Mononuclear cell (primary cell): ENCODE results near the gene OPTN. TPM values are rescaled to one million over a fixed set of nuclear protein-coding genes. Genes with fewer than 3 reads are reported as not detected.
"Not testable (repeated sequence)": the region's sequence is repeated elsewhere in the genome, so short reads cannot be mapped to it uniquely, and the experiment has no call there.

Experiments used
- H3K27me3 ChIP-seq: 2 replicates; pipeline ENCODE4 v1.6.0; 2011; ENCODE audit warnings: low read length, control low read depth; ENCODE audit not compliant: insufficient read depth
- H3K4me1 ChIP-seq: 2 replicates; pipeline ENCODE4 v1.5.1; 2011; ENCODE audit warnings: mild to moderate bottlenecking, low read length, control low read depth; ENCODE audit not compliant: insufficient read depth
- H3K4me3 ChIP-seq: 2 replicates; pipeline ENCODE4 v1.5.1; 2011; ENCODE audit warnings: mild to moderate bottlenecking, low read length, moderate library complexity
- H3K9me3 ChIP-seq: 2 replicates; pipeline ENCODE4 v1.5.1; 2011; ENCODE audit warnings: low read depth, mild to moderate bottlenecking, control low read depth, low read length
- total RNA-seq: library from RNA; depleted of rRNA; stranded (reverse); fragments of >200 nt; gene quantifications from one replicate; pipeline ENCODE4 v1.2.3, GENCODE V29; 2012

OPTN gene
- 36.8 TPM for total RNA-seq

DNA sequence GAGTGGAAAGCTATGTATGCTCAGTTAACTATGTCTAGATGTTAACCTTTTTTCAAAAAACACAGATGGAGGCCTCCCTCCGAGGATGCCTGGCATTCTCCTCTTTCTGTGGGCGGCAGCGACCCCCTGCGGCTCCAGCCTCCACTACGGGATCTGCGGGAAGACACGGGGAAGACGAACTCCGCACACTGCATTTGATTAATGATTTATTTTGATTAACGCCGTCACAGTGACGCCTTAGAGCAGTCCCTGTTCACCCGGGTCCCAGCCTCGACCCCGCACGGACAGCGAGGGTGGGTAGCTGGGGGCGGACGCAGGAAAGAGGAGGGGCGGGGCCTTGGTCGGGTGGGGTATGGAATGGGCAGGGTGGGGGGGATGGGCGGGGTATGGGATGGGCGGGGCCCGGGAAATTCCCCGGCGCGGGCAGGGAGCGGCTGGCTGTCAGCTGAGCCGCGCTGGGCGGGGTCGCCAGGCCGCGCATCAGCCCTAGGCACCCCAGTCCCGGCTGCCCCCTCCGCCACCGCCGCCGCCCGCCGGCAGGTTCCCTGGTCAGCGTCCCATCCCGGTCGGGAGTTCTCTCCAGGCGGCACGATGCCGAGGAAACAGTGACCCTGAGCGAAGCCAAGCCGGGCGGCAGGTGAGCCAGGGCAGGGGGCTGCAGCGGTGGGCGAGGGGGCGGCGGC is at the start of gene OPTN:
TSS of gene OPTN (plus strand) at position 498 of the 683 bp plus-strand sequence. CDS start 8,960 bp downstream, outside the sequence.
- H3K9me3 ChIP-seq: no peaks in the 10 kb centered on the region
- no peaks in the 10 kb centered on the region for H3K27me3 ChIP-seq
- peaks cover 16% of the 10 kb centered on the region for H3K4me1 ChIP-seq
- H3K4me3 ChIP-seq: peak within 1 kb of the TSS; percentile 53

DNA sequence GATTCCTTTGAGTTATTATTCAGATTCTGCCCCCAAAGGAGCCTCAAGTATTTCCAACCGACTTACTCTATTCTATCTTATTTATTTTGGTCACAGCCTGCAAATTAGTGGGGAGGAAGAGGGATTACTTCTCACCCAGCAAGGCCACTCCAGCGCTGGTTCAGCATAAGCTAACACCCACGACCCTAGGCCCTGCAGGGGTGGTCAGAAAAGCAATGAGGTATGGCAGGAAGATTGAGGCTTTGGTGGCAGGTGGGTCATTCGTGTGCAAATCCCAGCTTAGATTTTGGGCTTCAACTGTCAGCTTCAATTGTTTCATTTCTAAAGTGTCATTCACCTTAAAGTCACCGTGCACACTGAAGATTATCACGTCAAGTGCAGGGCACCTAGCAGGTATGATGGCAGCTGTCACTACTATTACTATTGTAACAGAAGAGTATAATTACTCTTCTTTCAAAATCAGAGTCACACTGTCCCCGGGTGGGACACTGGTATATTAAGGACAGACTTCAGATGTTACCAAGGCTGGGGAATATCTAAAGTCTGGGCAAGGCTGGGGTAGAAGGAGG is 48.8 kb upstream of the OPTN start:
- Histone ChIP-seq H3K4me1 (no peaks in the 10 kb centered on the region), H3K9me3 (no peaks in the 10 kb centered on the region), H3K4me3 (no peak overlapping the region), H3K27me3 (no peaks in the 10 kb centered on the region)

DNA sequence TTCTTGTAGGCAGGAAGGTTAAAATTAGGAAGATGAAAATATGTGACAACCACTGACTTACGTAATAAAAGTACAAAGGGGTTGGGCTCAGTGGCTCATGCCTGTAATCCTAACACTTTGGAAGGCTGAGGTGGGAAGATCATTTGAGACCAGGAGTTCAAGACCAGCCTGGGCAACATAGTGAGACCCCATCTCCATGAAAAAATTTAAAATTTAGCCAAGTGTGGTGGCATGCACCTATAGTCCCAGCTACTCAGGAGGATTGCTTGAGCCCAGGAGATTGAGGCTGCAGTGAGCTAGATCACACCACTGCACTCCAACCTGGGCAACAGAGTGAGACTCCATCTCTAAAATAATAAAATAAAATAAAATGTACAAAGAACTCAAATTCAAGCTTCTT is 46.8 kb upstream of the OPTN start:
- not testable (repeated sequence) for H3K9me3 ChIP-seq, H3K4me1 ChIP-seq, H3K27me3 ChIP-seq, H3K4me3 ChIP-seq

DNA sequence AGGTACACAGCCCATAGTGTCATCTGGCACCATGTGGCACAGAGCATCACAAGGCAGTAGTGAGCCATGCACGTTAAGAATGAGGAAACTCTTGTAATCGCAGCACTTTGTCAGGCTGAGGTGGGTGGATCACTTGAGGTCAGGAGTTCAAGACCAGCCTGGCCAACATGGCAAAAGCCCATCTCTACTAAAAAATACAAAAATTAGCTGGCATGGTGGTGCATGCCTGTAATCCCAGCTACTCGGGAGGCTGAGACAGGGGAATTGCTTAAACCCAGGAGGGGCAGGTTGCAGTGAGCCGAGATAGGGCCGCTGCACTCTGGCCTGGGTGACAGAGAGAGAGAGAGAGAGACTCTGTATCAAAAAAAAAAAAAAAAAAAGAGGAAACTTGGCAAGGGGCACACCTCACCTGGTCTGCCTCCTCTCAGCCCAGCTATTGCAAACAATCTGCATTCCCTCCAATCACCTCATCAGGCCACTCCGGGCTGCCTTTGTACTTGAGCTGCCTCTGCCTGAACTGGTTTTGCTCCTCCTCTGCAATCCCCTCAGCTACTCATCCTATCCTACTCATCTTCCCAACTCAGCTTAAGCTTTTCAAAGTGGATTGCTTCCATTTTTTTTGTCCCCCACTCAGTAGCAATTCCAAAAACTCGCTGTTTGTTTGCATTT is 46.0 kb upstream of the OPTN start:
- Histone ChIP-seq H3K4me3 (no peak overlapping the region), H3K27me3 (no peaks in the 10 kb centered on the region), H3K4me1 (no peaks in the 10 kb centered on the region), H3K9me3 (no peaks in the 10 kb centered on the region)

DNA sequence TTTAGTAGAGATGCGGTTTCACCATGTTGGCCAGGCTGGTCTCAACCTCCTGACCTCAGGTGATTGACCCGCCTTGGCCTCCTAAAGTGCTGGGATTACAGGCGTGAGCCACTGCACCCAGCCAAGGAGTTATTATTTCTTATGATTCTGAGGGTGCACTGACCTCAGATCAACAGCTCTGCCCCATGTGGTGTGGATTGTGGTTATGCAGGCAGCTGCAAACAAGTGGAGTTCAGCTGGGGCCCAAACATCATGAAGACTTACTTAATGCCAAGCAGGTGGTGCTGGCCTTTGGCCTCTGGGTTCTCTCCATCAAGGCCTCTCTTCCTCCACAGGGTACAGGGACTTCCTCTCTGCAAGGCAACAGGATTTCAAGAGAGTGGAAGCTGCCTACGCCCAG is 45.1 kb upstream of the OPTN start:
- H3K27me3 ChIP-seq: no peaks in the 10 kb centered on the region
- no peaks in the 10 kb centered on the region for H3K4me1 ChIP-seq
- H3K9me3 ChIP-seq: no peaks in the 10 kb centered on the region
- no peak overlapping the region for H3K4me3 ChIP-seq

DNA sequence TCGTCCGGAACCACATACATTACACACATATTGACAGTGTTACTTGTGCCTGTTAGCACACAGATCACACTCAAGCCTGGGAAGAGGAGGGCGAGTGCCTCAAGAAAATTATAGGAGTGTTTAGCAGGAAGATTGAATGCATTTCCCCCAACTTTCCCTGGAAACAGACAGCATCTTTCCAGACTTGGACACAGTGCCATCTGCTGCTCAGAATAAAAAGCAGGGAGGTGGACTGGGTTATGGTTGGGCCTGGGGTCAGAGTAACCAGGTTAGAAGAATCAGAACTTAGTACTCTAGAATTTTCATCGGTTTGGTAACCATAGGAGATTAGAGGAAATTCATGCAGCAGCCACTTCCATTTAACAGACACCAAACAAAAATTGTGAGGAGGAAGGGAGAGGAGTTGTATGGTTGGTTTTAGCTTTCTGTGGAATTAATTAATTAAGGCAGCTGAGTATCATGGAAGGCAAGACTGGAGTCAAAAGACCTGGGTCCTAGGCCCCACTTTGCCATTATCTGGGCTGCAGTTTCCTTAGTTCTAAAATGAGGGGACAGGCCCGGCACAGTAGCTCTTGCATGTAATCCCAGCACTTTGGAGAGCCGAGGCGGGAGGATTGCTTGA is 43.4 kb upstream of the OPTN start:
- no peaks in the 10 kb centered on the region for H3K4me1 ChIP-seq
- no peaks in the 10 kb centered on the region for H3K27me3 ChIP-seq
- H3K4me3 ChIP-seq: no peak overlapping the region
- no peaks in the 10 kb centered on the region for H3K9me3 ChIP-seq

DNA sequence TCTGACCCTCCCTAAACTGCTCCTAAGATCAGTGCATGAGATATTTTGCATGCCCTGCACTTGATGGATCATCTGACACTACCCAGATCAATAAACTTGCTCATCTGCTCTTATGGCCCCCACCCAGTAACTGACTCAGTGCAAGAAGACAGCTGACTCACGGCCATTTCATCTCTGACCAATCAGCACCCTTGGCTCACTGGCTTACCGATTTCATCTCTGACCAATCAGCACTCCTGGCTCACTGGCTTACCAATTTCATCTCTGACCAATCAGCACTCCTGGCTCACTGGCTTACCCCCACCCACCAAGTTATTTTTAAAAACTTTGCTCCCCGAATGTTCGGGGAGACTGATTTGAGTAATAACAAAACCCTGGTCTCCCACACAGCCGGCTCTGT is 37.2 kb upstream of the OPTN start:
- Histone ChIP-seq H3K27me3 (no peaks in the 10 kb centered on the region), H3K4me1 (no peaks in the 10 kb centered on the region), H3K9me3 (no peaks in the 10 kb centered on the region), H3K4me3 (no peak overlapping the region)

DNA sequence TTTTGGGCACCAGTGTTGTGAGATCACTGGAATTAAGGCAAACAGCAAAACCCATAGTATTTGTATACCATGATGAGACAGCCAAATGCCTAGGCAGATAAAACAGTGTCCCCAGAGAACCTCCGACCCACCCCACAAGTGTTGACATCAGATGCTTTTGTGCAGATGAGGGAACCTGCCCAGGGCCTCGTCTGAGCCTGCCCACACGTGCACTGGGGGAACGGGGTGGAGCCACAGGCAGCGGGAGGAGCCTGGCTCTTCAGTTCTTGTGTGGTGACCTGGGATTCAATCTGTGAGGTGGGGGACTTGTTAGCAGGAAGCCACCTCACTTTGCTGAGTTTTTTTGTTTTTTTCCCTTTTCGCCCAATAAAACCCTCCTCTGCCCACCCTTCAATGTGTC is 33.4 kb upstream of the OPTN start:
- Histone ChIP-seq H3K9me3 (no peaks in the 10 kb centered on the region), H3K4me3 (no peak overlapping the region), H3K4me1 (no peaks in the 10 kb centered on the region), H3K27me3 (no peaks in the 10 kb centered on the region)

DNA sequence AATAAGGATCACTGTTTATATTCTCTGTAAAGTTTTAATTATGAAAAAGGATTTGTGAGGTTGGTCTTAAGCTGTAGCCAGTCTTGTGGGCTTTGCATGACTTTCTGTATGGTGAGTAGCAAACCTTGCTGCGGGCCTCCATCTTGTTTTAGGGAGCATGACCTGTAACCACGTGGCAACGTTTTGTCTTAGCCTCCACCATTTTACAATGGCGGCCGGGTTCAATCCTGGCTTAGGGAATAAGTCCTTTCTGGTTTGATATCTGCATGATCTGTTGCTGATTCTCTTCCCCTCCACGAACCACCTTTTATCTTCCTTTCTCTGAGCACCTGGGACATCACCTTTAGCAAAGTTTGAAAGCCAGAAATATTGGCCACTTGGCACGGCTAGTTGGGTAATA is 32.5 kb upstream of the OPTN start:
- H3K9me3 ChIP-seq: no peaks in the 10 kb centered on the region
- no peak overlapping the region for H3K4me3 ChIP-seq
- H3K4me1 ChIP-seq: no peaks in the 10 kb centered on the region
- no peaks in the 10 kb centered on the region for H3K27me3 ChIP-seq

DNA sequence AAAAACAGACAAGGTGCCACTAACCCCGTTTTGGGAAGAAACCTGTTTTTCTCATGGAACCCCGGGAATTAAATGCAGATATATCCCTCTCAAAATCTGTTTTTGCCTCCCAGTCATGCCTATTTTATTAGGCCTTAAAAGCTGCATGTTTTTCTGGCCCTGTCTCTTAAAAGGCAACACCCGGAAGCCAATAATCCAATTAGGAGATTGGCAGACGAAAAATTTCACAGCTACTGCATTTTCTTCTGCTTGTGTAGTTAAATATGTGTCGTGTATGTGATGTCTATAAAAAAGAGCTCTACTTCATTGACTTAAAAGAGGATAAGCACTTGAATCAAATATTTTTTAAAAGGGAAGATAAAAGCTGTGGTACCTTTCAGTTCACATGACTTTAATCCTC is 31.9 kb upstream of the OPTN start:
- Histone ChIP-seq H3K9me3 (no peaks in the 10 kb centered on the region), H3K4me1 (no peaks in the 10 kb centered on the region), H3K27me3 (no peaks in the 10 kb centered on the region), H3K4me3 (no peak overlapping the region)

DNA sequence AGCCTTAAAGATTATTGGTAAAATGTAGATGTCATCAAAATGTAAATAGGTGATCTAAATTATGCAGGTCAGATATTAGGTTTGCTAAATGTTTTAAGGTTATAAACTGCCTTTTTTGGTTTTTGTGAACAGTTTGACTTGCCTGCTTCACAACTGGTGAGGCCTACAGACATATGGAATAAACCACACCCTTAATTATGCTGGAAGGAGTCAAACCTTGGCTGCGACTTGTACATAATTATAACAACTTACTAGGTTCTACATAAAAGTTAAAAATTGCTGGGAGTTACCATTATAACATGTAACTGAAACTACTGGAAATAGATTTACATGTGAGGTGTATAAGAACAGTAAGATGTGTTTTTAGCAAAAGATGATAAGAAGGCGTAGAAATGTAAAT is 31.5 kb upstream of the OPTN start:
- Histone ChIP-seq H3K4me1 (no peaks in the 10 kb centered on the region), H3K9me3 (no peaks in the 10 kb centered on the region), H3K27me3 (no peaks in the 10 kb centered on the region), H3K4me3 (no peak overlapping the region)

DNA sequence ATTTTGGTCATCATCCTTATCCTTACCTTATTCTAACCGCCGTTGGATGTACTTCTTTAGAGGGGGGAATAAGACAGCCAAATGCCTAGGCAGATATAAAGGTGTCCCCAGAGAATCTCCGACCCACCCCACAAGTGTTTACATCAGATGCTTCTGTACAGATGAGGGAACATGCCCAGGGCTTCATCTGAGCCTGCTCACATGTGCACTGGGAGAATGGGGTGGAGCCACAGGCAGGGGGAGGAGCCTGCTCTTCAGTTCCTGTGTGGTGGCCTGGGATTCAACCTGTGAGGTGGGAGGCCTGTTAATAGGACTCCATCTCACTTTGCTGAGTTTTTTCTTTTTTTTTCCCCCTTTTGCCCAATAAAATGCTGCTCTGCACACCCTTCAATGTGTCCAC is 27.6 kb upstream of the OPTN start:
- Histone ChIP-seq H3K27me3 (peaks cover 13% of the 10 kb centered on the region), H3K9me3 (no peaks in the 10 kb centered on the region), H3K4me3 (no peak overlapping the region), H3K4me1 (no peaks in the 10 kb centered on the region)

DNA sequence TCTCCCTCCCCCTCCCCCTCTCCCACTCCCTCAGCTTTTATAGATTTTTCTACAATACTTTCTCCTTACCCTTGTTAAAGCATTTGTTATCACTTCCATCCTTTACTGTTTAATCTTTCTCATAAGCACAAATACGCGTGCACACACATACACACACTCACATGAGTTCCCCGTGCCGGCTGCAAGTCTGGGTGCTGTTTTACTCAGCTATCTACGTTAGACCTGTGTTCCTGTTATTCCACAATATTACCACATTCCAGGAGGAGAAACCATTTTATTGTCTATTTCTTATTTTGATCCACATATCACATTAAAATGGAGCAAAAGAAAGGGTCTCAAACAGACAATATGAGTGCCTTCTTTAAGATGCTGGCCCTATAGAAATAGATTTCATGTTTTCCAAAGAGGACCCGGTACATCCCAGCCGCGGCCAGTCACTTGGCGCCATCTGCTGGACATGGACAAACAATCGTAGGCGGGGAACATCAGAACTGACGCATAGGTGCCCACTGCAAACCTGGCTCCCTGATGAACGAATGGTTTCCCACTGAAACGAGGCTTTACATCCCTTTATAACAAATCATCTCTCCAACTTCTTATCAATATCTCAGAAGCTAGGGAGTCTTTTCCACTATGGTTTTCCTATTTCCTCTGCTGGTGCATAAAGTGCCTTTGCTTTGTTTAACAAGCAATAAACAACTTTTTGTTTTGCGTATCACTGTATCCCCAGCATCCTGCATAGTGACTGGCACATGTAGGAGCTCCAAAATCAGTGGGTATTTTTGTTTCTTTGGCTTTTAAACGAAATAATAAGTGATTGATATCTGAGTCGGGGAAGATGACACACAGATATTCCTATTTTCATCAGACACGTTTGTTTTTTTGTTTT is 25.2 kb upstream of the OPTN start:
- Histone ChIP-seq H3K4me3 (no peak overlapping the region), H3K27me3 (peaks cover 13% of the 10 kb centered on the region), H3K9me3 (no peaks in the 10 kb centered on the region), H3K4me1 (no peaks in the 10 kb centered on the region)

DNA sequence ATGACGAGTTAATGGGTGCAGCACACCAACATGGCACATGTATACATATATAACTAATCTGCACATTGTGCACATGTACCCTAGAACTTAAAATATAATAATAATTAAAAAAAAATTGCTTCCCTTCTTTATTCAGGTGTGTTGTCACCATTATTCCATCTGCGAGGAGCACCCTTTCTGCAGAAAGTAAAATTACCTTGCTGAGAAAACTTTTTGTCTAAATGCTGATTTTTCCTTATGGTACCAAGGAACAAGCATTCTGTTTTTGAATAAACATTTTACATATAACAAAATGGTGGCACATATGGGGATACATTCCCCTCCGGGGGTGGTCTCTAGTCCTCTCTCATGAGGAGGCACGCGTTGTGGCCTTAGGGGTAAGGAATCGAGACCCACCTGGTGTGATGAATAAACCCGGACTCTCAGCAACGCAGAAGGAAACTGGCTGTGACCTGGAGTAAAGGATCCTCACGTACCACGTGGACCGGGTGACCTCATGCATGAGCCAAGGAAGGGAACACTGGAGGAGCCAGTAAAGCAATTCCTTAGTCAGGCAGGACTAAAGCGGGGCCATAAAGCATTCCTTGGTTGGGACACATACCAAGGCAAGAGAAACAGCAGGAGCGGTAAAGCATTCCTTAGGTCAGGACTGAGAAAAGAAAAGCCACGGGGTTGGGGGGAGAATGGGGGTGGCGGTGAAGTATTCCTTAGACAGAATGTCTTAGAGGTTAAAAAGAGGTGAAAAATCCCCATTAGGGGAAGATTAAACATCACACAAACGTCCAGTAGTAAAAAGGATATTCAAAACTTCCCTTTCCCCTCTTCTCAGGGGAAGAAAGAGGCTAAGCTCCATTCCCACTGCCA is 20.8 kb upstream of the OPTN start:
- H3K27me3 ChIP-seq: peaks cover 13% of the 10 kb centered on the region
- H3K4me3 ChIP-seq: no peak overlapping the region
- H3K9me3 ChIP-seq: peaks cover 13% of the 10 kb centered on the region
- no peaks in the 10 kb centered on the region for H3K4me1 ChIP-seq
